CD1c-positive myeloid dendritic cell (primary cell): Measurements from ENCODE around the gene ARHGAP42.

ENCODE experiments used
- DNase-seq: peaks from one replicate; pipeline ENCODE4 v3.0.0-alpha.2; 2016; ENCODE audit errors: extremely low spot score

ARHGAP42 gene

DNA sequence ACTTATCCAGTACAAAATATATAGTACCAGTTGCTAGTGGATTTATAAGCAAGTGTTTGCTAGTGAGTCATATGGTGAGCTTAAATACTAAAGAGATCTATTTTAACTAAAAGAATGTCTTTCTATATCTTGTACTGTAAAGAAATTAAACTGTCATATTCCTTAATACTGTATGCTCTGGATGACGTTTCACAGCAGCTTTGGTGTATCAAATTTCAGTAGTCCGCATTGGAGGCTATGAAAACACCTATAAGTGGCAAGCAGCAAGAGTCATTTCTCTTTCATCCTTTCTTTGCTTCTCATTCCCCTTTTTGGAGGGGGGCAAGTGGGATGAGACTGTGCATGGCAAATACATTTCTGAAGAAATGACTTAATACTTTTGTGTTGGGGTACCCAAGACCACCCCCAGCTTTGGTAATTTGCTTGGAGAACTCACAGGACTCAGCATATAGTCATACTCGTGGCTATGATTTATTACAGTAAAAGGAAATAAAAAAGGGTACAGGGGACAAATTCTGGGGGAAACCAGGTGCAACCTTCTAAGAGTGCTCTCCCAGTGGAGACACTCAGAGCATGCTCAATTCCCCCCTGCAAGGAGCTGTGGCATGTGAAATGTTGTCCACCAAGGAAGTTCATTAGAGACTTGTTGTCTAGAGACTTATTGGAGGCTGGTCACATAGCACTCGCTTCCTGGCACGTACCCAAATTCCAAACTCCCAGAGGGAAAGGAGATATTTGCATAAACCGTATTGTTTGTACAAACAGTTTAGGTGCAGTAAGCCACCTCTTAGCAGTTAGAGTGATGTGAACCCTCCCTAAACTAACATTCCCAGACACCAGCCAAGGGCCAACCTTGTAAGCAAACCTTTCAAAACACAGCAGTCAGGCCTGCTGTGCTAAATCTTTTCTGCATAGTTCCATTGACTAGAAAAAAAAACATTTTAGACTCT is 231.7 kb downstream of the ARHGAP42 start:
- DNase-seq, result no peak

DNA sequence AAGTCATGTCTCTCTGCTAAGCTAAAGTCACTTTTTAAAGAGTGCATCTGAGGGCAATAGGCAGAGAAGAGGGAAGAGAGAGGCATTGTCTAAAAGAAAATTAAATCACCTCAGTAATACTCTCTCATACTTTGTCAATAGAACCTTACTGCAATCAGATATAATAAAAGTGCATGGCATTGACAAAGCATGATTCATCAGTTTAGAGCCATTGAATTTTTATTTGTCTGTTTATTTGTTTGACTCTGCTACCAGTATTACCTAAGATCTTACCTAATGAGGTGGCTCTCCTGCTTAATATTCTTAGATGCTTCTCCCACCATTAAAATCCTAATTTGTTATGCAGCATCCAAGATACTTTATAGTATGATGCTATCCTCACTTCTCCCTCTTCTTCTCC is 233.5 kb downstream of the ARHGAP42 start:
- DNase-seq, result no peak

DNA sequence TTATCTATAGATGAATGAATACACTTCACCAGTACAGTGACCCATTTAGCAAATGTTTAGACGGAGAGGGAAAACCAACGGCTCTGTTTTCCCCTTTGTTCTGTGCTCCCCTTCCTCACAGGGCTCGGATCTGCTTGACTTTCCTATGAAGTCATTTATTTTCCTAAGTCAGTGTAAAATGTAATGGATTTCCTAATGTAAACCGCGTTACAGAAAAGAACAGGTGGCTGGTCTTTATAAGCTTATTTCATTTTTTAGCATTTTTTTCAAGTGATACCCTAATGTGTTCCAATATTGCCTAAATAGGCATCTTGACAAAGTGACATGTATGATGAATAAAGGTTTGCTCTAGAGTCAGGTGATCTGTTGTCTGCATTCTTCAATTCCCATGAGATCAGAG is 235.0 kb downstream of the ARHGAP42 start:
- no peak for DNase-seq

DNA sequence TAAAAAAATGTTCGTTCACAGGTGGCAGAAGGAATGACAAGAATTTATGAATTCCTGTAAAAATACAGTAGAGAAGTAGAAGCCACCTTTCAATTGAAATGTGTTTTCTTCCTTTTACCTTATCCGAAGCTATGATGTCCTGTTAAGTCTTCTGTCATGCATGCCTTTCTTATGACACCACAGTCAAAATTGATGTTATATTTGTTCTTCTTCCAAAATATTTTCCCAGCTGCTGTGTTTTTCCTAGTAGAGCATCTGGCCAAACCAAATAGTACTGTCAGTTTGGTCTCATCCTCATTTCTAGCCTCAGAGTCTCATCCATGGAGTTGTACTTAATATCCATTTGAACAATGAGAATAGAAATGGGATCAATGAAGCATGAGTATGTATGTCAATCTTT is 236.5 kb downstream of the ARHGAP42 start:
- no peak for DNase-seq

DNA sequence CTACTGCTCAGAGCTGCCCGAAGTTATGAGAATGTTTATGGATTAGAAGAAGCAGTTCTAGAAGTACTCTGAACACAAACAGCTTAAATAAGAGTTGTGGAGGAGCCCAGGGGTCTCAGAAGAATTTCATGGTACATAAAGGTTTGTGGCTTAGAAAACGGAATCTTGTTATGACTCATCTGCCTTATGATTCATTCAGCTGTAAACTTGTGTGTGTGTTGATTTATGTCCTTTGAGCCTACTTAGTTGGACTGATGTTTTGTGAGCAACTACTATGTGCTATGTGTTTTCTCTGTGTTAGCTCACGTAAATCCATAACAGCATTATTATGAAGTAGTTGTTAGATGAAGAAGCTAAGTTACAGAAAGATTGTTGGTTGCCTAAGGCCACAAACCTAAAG is 238.8 kb downstream of the ARHGAP42 start:
- DNase-seq, result no peak

DNA sequence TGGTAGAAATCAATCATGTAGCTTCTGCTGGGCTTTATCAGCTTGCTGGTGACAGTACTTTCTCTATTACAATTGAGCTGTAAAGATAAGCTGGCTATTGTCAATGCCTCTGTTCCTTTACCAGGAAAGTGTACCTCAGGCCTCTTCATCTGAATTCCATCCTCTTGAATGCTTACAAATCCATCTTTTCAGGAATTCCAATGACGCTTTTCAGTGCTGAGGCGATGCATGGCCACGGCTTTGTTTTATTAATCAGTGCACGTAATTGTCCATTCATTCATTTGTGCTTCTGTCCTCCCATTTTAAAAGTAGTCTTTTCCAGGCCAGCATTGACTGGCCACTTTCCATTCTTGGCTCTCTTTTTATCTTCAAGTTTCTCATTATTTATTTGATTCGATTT is 240.5 kb downstream of the ARHGAP42 start:
- DNase-seq, result no peak

DNA sequence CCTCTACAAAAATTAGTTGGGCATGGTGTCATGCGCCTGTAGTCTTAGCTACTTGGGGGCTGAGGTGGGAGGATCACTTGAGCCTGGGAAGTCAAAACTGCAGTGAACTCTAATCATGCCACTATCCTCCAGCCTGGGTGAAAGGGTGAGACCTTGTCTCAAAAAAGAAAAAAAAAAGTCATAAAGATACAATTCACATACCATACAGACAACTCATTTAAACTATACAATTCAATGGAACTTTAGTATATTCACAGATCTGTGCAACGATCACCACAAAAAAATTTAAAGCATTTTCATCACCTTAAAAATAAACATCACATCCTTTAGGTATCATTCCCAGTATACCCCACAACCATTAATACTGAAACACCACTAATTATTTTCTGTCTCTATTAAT is 241.3 kb downstream of the ARHGAP42 start:
- no peak for DNase-seq

DNA sequence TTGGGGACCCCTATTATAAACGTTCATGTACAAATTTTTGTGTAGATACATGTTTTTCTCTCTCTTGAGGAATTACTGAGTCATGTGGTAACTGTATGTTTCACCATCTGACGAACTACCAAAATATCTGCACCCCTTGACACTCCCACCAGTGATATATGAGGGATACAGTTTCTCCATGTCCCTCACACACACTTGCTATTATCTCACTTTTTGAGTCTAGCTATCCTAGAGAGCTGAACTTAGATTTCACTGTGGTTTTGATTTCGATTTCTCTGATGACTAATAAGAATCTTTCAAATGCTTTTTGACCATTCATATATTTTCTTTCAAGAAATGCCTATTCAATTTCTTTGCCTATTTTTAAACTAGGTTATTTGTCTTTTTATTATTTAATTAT is 242.3 kb downstream of the ARHGAP42 start:
- no peak for DNase-seq

DNA sequence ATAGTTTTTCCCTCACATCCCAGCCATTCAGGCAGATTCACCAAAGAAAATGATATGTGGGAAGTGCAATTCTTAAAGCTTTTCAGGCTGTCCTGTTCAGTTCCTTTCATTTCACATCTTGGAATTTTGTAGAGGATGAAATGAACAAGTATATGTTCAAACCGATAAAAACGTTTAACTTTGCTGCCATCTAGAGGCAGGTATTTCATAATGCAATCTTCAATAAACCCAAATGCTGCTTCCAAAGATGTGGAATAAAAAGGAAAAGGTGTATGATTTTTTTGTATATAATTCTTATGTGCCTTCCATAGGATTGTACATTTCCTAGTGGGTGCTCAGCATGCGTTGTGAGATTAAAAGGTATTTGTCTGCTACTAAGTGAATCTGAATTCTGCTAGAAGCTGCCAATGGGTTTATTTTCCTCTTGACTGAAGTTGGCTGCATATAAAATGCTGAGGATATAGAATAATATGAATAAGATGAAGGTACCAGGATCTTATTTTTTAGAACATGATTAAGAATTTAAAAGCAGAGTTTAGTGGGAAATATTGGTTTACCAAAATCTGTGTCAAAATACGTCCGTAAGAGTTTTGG is 243.2 kb downstream of the ARHGAP42 start:
- peak; percentile 25 for DNase-seq

DNA sequence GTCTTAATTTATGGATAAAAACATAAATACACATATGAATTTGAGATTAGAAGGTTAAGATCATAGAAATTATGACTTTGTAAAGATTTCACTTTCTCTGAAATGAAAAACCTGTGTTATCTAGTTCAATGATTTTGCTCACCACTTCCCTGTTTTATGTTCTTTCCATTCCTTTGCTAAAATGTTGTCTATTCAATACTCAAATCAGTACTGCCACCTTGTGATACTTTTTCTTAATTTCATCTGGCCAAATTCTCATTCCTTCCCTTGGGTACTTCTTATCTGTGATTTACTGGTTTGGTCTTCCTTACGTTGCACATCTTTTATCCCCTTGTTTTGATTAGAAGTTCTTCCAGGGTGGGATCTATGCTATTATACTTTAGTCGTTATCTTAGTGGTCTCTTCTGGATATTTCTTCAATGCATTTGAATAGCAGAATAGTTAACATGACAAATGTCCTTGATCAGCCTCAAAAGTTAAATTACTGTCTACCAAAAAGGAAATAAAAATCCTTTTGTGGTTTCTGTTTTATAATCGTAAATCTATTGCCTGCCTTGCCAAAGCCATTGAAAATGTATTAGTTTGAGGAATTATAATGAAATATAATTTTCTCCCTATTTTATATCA is 245.5 kb downstream of the ARHGAP42 start:
- DNase-seq, result peak; percentile 1

DNA sequence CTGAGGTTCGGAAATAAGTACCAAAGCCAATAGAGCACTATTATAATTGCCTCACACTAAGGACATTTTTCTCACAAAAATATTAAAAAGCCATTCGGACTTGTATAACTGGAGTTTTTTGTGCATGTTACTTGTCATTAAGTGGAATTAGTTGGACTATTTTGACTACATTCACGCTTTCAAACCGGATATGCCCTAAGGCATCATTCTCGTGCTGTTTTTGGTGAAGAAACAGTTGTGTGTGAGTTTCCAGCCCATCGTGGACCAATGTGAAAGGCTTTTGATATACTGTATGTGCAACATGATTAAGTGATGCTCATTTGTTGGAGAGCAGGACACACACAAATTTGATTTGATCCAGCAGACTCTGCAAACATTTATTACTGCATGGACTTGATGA is 249.7 kb downstream of the ARHGAP42 start:
- DNase-seq, result no peak

DNA sequence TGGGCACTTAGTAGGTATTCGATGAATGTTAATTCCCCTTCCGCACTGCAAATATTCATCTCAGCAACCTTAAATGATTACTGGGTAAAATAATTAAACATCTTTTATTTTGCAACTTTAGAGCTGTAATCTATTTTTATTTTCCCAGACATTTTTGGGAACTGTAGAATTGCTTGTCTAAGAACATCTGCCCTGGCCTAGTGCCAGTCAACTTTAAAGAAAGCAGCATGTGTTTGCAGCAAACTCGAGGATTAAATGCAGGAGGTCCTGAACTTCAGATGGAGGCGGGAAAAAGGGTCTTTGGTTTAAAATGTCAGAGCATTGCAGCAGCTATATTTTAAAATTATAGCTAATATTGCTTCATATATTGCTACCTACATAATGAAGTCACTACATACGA is 252.5 kb downstream of the ARHGAP42 start:
- no peak for DNase-seq

DNA sequence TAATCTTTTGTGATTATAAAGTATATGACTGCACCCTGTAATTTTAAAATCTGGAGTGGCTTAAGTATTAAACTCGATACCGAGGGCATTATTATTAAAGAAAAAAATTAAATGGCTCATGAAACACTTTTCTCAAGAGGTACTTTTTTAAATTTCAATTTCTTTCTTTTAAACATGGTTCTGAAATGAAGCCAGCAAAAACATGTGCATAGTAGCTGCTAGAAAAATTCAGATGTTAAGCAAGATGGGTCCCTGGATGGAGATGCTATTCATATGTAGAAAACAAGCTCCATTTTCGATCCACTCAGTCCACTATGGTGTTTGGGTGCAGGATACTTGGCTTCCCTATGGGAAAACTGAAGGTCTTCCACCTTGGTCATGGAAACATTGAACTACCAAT is 253.0 kb downstream of the ARHGAP42 start:
- DNase-seq, result no peak

DNA sequence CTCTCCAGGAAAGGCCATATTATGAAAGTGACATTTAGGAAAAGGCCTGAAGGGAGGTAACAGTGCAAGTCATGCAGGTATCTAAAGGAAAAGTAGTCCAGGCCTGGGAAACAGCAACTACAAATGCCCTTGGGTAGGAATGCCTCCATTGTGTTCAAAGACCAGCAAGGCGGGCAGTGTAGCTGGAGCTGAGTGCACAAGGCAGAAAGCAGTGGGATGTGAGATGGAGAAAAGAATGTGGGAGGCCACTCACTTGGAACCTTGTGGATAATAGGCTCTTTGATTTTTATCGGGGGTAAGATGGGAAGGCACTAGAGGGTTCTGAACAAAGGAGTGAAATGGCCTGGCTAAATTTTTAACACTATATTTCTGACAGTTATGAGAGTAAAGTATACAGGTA is 253.9 kb downstream of the ARHGAP42 start:
- no peak for DNase-seq

DNA sequence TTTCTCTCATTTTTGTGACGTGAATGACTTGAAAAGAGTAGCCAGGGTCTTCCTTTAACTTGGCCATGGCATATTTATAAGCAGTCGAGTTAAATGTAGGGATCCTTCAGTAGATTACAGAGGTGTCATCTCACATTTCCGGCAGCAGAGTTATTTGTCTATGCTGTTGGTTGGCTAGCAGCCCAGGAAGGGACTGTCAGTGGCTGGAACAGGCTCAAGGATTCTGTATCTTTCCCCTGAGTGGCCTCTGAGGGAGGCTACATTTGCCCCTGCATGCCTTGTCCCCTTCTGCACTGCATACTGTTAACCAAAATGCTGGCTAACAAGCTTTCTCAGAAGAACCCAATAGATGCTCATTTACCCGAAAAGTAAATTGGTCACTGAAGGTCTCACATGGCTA is 254.9 kb downstream of the ARHGAP42 start:
- DNase-seq, result no peak

DNA sequence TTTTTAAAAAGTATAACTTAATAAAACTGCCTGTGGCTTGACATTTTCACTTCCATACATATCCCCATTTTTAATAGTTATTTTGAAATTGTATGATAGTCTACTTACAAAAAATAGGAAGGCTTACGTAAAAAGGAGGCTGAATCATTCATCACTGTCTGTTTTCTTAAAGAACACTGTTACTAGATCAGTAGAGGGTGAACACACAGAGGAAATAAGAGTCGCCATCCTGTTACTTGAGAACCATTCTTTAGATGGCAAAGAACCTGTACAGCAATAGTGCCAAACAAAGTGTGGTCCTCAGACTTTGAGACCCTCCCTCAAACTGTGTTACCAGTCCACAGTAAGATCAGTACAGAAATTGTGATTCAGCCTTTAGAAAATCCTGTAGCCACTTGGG is 261.8 kb downstream of the ARHGAP42 start:
- DNase-seq, result no peak

DNA sequence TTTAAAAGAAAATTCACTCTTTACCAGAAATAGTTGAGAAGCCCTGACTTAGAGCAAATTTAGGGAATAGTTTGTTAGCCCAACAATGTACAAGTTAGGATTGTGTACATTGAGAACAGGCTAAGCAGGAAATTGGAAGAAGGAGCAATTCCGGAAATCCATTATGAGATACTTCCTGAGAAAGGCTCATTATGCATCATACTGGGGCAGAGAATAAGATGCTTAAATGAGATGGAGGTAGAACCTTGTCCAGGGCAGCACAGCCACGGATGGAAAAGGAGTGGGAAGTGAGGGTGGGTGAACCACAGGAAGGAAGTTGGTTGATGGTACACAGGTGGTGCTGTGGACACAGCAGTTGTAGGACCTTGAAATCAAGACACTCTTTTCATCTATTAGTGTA is 262.4 kb downstream of the ARHGAP42 start:
- no peak for DNase-seq

DNA sequence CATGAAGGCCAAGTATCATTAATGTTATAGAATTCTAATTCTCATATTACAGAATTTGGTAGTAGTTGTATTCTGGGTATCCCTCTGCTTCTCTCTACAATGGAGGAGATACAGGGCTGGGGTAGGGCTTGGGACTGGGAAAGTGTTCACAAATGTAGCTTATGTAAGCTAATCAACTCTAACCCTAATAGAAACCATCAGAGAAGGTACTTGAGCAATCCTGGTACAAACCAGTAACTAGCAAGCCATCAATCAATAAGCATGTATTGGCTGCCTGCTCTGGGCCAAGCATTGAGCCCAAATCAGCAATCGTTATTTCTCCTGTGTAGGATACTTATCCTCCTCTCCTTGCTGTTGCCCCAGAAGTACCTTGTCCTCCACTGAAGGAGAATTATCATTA is 268.2 kb downstream of the ARHGAP42 start:
- DNase-seq, result no peak

DNA sequence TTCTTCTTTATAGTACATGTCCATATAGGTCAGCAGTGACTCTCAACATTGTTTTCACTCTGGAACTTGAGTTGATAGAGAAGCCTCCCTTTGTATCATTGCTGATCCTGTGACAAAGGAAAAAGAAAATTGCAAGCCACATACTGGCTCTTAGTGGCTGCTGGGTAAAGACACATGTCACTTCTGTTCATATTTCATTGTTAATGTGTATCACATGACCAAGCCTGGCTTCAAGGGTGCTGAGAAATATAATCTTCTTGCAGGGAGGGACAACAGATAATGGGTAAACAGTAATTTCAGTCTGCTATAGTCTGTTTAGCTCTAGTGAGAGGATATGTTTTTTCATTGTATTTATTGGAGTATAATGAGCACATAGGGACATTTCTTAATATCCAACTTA is 269.3 kb downstream of the ARHGAP42 start:
- DNase-seq, result no peak

DNA sequence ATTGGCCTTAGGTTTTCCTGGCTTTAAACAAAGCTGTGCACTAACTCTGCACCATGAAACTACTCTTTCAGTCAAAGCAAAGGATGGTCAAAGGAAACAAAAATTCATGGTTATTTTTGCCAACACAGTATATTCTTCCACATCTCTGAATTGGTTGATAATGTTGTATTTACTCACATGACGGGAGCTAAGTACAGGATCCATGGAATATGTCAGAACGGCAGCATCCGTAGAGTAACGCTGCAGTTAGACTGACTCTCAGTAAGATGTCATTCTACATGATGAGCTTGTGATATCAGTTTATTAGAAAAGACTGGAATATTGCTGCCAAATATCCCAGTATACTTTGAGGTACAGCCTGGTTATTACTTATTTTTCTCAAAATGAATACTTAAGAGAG is 270.4 kb downstream of the ARHGAP42 start:
- no peak for DNase-seq

DNA sequence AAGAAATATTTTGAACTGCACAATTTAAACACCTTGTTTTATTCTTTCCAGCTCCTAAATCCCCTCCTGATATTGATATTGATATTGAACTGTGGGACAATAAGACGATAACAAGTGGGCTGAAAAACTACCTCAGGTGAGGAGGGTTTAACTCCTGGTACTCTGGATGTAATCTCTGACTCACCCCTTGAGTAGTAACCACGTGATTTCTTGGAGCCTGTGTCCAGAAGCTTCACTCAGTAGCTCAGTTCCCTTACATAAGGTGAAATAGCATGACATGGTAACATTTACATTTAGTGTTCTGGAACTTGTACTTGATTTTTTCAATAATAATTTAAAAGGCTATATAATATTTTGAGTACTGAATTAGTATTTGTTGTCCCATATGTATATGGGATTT is 274.5 kb downstream of the ARHGAP42 start:
- no peak for DNase-seq

DNA sequence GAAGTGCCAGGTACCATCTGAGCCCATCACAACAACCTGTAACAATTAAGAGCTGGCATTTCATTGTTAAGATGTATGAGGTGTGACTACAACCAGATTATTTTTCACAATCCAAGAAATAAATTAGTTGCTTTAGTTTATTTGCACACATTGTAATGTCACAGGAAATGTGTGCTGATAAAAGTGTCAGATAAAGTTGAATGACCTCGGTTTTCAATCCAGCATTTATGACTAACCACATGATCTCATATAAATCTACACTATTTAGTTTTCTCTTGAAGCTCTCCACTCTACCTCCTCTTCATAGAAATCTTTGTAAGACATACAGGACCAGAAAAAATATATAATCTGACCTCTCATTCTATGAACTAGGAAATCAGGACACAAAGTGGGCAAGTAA is 276.3 kb downstream of the ARHGAP42 start:
- DNase-seq, result no peak

DNA sequence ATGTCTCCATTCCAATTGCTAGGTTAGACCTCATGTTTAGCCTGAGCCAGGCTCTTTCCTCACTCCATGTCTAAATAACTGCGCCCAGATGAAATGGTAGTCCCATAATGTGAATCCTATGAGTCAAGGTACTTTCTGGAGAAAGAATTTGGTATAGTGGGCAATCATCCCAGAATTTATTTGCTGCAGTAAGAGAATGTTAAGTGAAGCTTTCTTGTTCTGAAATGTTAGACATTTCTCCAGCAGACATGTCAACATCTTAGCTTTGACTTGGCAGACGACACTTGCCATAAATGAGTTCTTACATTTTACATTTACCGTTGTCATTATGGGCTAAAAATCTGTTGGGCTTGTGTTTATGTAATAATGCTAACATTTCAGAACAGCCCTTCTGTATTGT is 277.3 kb downstream of the ARHGAP42 start:
- no peak for DNase-seq
